ENCODE data around the gene DDX24.

DDX24 gene

DNA sequence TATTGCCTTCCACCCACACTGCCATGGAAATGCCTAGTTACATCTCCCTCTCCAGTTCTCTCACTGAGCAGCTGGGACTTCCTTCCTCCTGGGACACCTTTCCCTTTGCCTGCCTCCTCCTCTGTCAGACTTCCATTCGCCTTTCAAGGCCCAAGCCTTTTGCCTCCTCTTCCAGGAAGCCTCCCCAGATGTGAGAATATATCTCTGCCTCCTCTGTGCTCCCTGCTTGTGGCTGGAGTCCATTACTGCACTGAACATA is 45.3 kb upstream of the DDX24 start:
- H3K4me3 ChIP-seq (ENCODE audit: low read depth, low read length), result no peak overlapping the region
- TF ChIP-seq, protein P1, sequence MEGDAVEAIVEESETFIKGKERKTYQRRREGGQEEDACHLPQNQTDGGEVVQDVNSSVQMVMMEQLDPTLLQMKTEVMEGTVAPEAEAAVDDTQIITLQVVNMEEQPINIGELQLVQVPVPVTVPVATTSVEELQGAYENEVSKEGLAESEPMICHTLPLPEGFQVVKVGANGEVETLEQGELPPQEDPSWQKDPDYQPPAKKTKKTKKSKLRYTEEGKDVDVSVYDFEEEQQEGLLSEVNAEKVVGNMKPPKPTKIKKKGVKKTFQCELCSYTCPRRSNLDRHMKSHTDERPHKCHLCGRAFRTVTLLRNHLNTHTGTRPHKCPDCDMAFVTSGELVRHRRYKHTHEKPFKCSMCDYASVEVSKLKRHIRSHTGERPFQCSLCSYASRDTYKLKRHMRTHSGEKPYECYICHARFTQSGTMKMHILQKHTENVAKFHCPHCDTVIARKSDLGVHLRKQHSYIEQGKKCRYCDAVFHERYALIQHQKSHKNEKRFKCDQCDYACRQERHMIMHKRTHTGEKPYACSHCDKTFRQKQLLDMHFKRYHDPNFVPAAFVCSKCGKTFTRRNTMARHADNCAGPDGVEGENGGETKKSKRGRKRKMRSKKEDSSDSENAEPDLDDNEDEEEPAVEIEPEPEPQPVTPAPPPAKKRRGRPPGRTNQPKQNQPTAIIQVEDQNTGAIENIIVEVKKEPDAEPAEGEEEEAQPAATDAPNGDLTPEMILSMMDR (IDR thresholded peaks at IDR 0.05; ENCODE audit: insufficient read depth, low read depth, low read length, missing control alignments), result no peak
- DNase-seq (ENCODE audit: low read depth), result no peak

DNA sequence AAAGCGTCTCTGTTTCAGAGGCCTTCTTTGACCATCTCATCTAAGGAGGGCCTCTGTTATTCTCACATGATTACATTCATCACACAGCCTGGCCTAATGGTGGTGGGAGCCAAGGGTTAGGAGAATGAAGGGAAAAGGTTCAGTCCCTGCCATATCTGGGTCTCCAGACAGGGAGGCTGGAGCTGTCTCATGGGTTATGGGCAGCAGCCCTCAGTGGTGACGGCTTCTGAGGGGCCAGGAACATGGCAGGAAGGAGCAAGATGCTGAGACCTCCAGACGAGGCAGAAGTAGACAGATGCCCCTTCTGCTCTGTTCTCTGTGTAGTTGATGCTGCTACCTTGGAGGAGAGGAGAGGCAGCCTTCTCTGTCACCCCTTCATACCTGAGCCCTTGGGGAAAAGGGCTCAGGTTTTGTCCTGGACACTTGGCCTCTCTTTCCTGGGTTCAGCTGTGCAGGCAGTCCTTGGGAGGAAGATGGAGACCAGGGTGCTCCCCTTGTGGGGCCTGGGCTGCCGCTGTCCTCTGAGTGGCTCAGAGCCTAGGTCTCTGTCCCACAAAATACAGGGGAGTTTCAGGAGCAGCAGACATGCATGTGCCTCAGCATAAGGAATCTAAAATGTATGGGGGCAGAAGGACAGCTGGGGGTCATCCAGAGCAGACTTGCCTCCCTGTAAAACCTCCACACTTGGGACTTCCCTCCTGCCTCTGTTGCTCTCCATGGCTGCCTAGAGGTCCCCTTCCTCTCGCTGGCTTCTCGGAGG is 44.8 kb upstream of the DDX24 start:
- H3K4me3 ChIP-seq (ENCODE audit: low read depth, low read length), result no peak overlapping the region
- no peak for DNase-seq (ENCODE audit: low read depth)
- TF ChIP-seq, protein P1 (IDR thresholded peaks at IDR 0.05; ENCODE audit: insufficient read depth, low read depth, low read length, missing control alignments), result no peak

DNA sequence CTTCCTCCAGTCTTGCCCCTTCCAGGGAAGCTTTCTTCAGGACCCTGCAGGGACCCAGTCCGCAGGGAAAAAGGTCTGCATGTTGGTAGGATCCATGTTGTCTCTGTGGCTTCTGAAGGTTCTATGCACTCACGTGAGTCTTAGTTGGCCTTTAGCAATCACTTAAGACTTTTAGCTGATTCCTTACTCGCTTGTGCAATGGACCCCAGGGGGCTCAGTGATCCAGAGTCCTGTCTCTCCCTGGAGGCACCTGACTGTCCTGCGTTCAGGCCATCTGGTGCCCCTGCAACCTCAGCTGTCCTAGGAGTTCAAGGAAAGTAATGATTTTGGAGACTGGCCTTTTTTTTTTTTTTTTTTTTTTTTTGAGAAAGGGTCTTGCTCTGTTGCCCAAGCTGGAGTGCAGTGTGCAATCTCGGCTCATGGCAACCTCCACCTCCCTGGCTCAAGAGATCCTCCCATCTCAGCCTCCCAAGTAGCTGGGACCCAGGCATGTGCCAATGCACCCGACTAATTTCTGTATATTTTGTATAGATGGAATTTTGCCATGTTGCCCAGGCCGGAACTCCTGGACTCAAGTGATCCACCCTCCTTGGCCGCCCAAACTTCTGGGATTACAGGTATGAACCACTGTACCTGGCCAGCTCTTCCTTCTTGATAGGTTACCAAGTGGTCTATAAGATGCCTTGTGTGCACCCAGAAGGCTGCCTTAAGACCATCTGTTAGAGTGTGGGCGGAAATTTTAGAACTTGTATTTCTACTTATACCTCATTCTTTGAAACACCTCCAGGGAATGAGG is 43.8 kb upstream of the DDX24 start:
- H3K4me3 ChIP-seq (ENCODE audit: low read depth, low read length), result no peak overlapping the region
- no peak for DNase-seq (ENCODE audit: low read depth)

DNA sequence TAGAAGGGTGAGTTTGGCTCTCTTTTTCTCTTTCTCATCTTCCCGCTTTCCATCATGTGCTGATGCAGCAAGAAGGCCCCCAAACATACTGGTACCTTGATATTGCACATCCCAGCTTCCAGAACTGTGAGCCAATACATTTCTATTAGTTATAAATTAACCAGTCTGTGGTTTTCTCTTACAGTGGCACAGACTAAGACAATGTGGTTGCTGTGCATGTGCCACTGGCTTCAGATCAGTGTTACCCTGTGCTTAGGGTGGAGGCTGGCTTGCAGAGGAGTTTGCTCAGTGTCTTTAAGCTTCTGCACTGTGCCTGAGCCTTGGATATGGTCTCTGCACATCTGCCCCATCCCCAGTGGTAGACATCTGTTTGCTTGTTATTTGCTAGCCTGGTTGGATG is 42.9 kb upstream of the DDX24 start:
- no peak for DNase-seq (ENCODE audit: low read depth)
- no peak overlapping the region for H3K4me3 ChIP-seq (ENCODE audit: low read depth, low read length)
- TF ChIP-seq, protein P1 (IDR thresholded peaks at IDR 0.05; ENCODE audit: insufficient read depth, low read depth, low read length, missing control alignments), result no peak

More for the DNA sequence above, 43.8 kb upstream of the DDX24 start:
- TF ChIP-seq, protein P1 (IDR thresholded peaks at IDR 0.05; ENCODE audit: insufficient read depth, low read depth, low read length, missing control alignments), result no peak

DNA sequence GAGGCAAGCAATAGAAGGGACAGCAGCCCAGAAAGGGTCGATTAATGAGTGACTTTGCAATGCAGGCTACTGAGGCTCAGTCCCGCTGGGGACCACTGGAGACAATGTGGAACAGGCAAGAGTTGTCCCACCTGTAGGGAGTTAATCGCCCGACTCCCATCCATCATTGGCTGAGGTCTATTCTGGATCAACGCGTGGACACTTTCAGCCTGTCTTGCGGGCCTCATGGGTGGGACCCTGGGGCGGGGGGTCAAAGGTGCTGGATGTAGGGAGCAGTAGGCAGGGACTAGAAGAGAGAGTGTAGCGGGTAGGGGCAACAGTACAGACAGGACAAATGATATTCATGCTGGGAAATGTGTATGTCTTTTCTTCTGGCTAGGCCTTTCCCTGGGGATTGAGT is 42.3 kb upstream of the DDX24 start:
- DNase-seq (ENCODE audit: low read depth), result no peak
- TF ChIP-seq, protein P1 (IDR thresholded peaks at IDR 0.05; ENCODE audit: insufficient read depth, low read depth, low read length, missing control alignments), result no peak
- H3K4me3 ChIP-seq (ENCODE audit: low read depth, low read length), result no peak overlapping the region

DNA sequence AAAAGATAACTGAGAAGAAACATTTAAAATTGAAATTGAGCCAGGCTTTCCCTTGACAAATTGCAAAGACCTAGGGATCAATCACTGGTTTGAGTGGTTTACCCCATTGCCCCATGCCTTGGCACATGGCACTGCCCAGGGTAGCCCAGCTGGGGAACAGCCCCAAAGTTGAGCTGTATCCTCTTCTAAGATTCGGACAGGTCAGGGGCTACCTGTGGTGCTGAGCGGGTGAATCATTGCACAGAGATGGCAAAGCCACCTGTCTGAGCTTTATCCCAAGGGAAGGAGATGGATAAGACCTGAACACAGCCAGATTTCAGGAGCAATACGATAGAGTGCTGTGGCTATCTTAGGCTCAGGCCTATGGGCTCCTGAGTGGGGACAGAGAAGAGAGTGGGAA is 41.4 kb upstream of the DDX24 start:
- DNase-seq (ENCODE audit: low read depth), result no peak
- no peak overlapping the region for H3K4me3 ChIP-seq (ENCODE audit: low read depth, low read length)
- TF ChIP-seq, protein P1 (IDR thresholded peaks at IDR 0.05; ENCODE audit: insufficient read depth, low read depth, low read length, missing control alignments), result no peak

Measured in GM12865 (cell line).